ENCODE measurements around the gene PNPO.
A peak's percentile ranks its signal among the peaks of the same experiment; 100 is the strongest.

The PNPO gene

DNA sequence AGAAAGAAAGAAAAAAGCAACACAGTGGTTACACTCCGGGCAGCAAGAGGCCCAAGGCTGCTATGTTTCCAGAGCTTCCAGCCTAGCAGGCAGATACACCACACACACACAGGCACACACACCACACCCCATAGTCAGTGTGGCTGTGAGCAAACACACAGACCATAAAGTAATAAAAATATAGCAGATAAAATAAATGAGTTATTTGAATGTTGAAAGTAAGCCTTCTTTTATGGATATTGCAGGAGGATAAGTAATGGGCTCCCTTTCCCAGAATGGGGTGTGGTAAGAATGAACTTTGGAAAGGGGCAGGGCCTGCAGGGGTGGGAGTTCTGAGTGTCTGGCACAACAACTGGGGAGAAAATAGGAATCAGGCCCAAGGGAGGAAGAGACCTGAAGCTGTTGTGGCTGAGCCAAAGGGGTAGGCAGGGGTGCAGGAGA lies 24.7 kb downstream of the PNPO start:
- no peak for ATAC-seq (ENCODE audit: low read depth)
- Mint-ChIP-seq H3K4me3 (no peak overlapping the region), H3K27me3 (no peaks in the 10 kb centered on the region), H3K27ac (no peak overlapping the region), H3K4me1 (peaks cover 10% of the 10 kb centered on the region), H3K36me3 (no peaks in the 10 kb centered on the region), H3K9me3 (no peaks in the 10 kb centered on the region)
- no peak for DNase-seq (ENCODE audit: low spot score in 2 of 2)

DNA sequence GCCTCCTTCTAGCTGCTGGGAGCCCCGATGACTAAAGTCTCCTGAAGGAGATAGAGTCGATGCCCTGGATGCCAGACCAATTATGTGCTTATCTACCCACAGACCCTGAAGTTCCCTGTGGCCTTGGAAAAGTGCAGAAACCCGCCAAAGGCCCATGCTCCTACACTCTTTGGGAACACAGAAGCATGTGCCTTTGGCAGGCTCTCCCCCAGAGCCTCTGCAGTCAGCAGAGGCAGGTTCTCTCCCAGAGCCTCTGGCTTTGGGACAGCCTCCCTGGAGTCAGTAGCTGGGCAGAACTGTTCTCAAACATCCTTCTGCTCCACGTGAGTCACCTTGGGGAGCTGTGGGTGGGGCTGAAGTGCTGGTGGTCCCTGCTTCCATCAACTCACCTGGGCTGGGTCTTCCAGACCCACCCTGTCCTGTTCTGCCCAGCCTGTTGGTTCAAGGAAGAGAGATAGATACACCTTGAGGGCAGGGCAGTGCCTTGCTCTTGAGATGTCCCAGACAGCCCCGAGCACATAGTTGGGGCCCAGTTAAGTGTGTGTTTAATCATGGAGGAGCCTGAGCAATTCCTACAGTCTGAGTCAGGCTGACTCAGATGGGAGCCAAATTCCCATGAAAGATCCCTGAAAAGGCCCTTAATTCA lies 26.4 kb downstream of the PNPO start:
- Mint-ChIP-seq H3K36me3 (no peaks in the 10 kb centered on the region), H3K4me3 (no peak overlapping the region)

DNA sequence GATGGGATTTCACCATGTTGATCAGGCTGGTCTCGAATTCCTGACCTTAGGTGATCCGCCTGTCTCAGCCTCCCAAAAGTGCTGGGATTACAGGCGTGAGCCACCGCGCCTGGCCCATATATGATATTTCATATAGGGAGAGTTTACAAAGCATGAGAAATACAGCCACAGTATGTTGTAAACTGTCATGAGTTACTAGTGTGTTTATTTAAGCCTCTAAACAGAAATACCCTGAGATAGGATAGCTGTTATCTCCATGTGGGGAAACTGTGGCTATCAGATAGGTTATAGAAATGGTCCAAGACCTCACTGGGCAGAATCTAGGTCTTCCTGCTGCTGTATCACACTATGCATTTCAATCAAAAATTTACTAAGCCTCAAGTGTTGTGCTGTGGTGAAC lies 27.5 kb downstream of the PNPO start:
- Mint-ChIP-seq H3K9me3 (no peaks in the 10 kb centered on the region), H3K4me3 (no peak overlapping the region), H3K4me1 (peaks cover 10% of the 10 kb centered on the region), H3K36me3 (peaks cover 1% of the 10 kb centered on the region), H3K27ac (no peak overlapping the region), H3K27me3 (no peaks in the 10 kb centered on the region)
- DNase-seq (ENCODE audit: low spot score in 2 of 2), result no peak
- no peak for ATAC-seq (ENCODE audit: low read depth)

More for the DNA sequence above, 26.4 kb downstream of the PNPO start:
- DNase-seq (ENCODE audit: low spot score in 2 of 2) (no peak), ATAC-seq (ENCODE audit: low read depth) (no peak)
- peaks cover 10% of the 10 kb centered on the region for H3K4me1 Mint-ChIP-seq
- no peaks in the 10 kb centered on the region for H3K9me3 Mint-ChIP-seq
- H3K27ac Mint-ChIP-seq, result no peak overlapping the region
- H3K27me3 Mint-ChIP-seq, result no peaks in the 10 kb centered on the region

DNA sequence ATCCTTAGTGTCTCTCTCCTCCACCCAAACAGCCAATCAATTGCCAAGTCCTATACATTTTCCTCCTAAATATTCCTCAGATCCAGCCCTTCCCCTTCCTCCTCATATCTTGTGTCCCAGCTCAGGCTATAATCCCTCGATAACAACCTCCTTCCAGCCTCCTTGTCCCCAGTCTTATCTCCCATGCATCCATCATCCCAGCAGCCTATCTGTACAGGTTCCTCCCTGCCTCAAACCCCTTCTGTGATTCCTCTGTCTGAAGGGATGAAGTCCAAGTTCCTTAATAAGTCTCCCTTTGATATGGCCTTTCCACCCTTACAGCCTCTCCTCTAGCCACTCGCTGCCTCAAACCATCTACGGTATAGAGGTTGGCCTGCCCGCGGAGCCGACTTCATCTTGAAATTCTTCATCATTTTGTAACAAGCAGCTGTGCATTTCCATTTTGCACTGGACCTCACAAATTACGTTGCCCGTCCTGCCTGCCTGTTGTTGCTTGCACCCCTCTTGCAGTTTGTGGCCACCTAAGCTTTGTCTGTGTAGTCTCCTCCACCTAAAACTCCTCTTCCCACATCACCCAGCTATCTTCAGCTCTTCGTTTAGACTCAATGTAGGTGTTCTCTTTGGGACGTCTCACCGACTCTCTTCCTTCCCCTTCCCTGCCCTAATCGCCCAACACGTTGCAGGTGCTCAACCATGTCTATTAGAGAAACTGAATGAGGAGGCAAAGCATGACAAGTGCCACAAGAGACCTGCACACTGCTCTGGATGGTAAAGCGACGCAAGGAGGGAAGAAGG lies 28.8 kb downstream of the PNPO start:
- Mint-ChIP-seq H3K4me3 (peak overlapping the region; percentile 99), H3K27me3 (no peaks in the 10 kb centered on the region), H3K9me3 (no peaks in the 10 kb centered on the region), H3K36me3 (peaks cover 6% of the 10 kb centered on the region), H3K4me1 (peaks cover 10% of the 10 kb centered on the region), H3K27ac (peak overlapping the region; percentile 92)
- ATAC-seq (ENCODE audit: low read depth), result no peak
- DNase-seq (ENCODE audit: low spot score in 2 of 2), result no peak

- Mint-ChIP-seq H3K4me1 (peaks cover 14% of the 10 kb centered on the region), H3K36me3 (peaks cover 14% of the 10 kb centered on the region), H3K27me3 (no peaks in the 10 kb centered on the region), H3K9me3 (no peaks in the 10 kb centered on the region), H3K27ac (peak within 1 kb of the TSS; percentile 92), H3K4me3 (peak within 1 kb of the TSS; percentile 99)
- ATAC-seq (ENCODE audit: low read depth) (peak; percentile 97), DNase-seq (ENCODE audit: low spot score in 2 of 2) (peak; percentile 96 to 98)
Observed at GRCh38 chr17:47970725-47971499, 29.5 kb downstream of the PNPO start, which contains the start of gene CDK5RAP3. TSS of gene CDK5RAP3 (plus strand) at chr17:47971113. CDS start at chr17:47971147, 34 bp downstream.

GRCh38 chr17:47973541-47973940 lies 32.2 kb downstream of the PNPO start:
- ATAC-seq (ENCODE audit: low read depth) (no peak), DNase-seq (ENCODE audit: low spot score in 2 of 2) (no peak)
- no peak overlapping the region for H3K4me3 Mint-ChIP-seq
- no peaks in the 10 kb centered on the region for H3K9me3 Mint-ChIP-seq
- H3K27ac Mint-ChIP-seq, result no peak overlapping the region
- peaks cover 14% of the 10 kb centered on the region for H3K4me1 Mint-ChIP-seq
- H3K36me3 Mint-ChIP-seq, result peaks cover 25% of the 10 kb centered on the region
- H3K27me3 Mint-ChIP-seq, result no peaks in the 10 kb centered on the region

GRCh38 chr17:47975189-47975822 lies 33.9 kb downstream of the PNPO start:
- peaks cover 6% of the 10 kb centered on the region for H3K4me1 Mint-ChIP-seq
- no peak for ATAC-seq (ENCODE audit: low read depth)
- no peak overlapping the region for H3K4me3 Mint-ChIP-seq
- DNase-seq (ENCODE audit: low spot score in 2 of 2), result no peak
- H3K27me3 Mint-ChIP-seq, result no peaks in the 10 kb centered on the region
- H3K9me3 Mint-ChIP-seq, result no peaks in the 10 kb centered on the region
- H3K36me3 Mint-ChIP-seq, result peaks cover 33% of the 10 kb centered on the region
- H3K27ac Mint-ChIP-seq, result no peak overlapping the region

DNA sequence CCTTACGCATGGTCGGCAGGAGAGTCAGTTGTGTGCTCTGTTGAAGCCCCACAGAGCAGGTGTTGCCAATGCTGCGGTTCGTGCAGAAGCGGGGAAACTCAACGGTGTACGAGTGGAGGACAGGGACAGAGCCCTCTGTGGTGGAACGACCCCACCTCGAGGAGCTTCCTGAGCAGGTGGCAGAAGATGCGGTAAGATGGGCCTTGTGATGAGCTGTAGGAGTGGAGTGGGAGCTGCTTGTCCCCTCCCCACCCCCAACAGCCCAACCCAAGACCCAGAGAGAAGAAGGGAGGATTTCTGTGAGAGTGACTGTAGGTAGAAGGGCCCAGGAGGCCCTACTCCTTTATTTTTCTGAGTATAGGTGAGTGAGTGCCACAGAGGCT lies 34.4 kb downstream of the PNPO start:
- H3K4me3 Mint-ChIP-seq, result no peak overlapping the region
- H3K36me3 Mint-ChIP-seq, result peaks cover 36% of the 10 kb centered on the region
- H3K4me1 Mint-ChIP-seq, result peaks cover 3% of the 10 kb centered on the region
- DNase-seq (ENCODE audit: low spot score in 2 of 2) (no peak), ATAC-seq (ENCODE audit: low read depth) (no peak)
- no peak overlapping the region for H3K27ac Mint-ChIP-seq
- H3K27me3 Mint-ChIP-seq, result no peaks in the 10 kb centered on the region
- no peaks in the 10 kb centered on the region for H3K9me3 Mint-ChIP-seq

DNA sequence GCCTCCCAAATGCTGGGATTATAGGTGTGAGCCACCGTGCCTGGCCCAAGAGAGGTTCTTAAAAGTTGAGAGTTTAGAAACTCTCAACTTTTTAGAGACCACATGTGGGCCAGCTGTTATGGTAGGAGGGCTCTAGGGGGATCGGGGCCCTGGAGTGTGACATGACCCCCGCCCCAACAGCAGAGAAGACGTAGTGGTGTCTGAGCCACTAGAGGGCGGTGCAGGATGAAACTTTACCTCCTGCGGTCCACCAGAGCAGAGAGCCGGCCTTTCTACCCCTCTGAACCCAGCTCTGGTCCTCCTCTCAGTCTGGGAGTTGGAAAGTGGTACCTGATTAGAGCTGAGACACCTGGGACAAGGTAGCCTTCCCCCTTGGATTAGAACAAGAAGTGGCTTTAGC lies 37.0 kb downstream of the PNPO start:
- ATAC-seq (ENCODE audit: low read depth), result peak; percentile 93
- H3K36me3 Mint-ChIP-seq, result peaks cover 37% of the 10 kb centered on the region

GRCh38 chr17:47980541-47980940 lies 39.2 kb downstream of the PNPO start:
- Mint-ChIP-seq H3K4me1 (peaks cover 3% of the 10 kb centered on the region), H3K4me3 (no peak overlapping the region), H3K27me3 (no peaks in the 10 kb centered on the region), H3K27ac (no peak overlapping the region), H3K9me3 (no peaks in the 10 kb centered on the region), H3K36me3 (peaks cover 27% of the 10 kb centered on the region)
- DNase-seq (ENCODE audit: low spot score in 2 of 2) (no peak), ATAC-seq (ENCODE audit: low read depth) (no peak)

More for the DNA sequence above, 37.0 kb downstream of the PNPO start:
- H3K4me1 Mint-ChIP-seq, result peaks cover 3% of the 10 kb centered on the region
- H3K27me3 Mint-ChIP-seq, result no peaks in the 10 kb centered on the region
- H3K4me3 Mint-ChIP-seq, result no peak overlapping the region
- DNase-seq (ENCODE audit: low spot score in 2 of 2), result peak; percentile 30 to 49
- no peak overlapping the region for H3K27ac Mint-ChIP-seq
- H3K9me3 Mint-ChIP-seq, result no peaks in the 10 kb centered on the region

GRCh38 chr17:47981462-47981861 lies 40.1 kb downstream of the PNPO start:
- Mint-ChIP-seq H3K36me3 (peaks cover 23% of the 10 kb centered on the region), H3K4me1 (no peaks in the 10 kb centered on the region), H3K9me3 (no peaks in the 10 kb centered on the region), H3K27ac (no peak overlapping the region), H3K27me3 (no peaks in the 10 kb centered on the region), H3K4me3 (no peak overlapping the region)
- ATAC-seq (ENCODE audit: low read depth) (no peak), DNase-seq (ENCODE audit: low spot score in 2 of 2) (no peak)

DNA sequence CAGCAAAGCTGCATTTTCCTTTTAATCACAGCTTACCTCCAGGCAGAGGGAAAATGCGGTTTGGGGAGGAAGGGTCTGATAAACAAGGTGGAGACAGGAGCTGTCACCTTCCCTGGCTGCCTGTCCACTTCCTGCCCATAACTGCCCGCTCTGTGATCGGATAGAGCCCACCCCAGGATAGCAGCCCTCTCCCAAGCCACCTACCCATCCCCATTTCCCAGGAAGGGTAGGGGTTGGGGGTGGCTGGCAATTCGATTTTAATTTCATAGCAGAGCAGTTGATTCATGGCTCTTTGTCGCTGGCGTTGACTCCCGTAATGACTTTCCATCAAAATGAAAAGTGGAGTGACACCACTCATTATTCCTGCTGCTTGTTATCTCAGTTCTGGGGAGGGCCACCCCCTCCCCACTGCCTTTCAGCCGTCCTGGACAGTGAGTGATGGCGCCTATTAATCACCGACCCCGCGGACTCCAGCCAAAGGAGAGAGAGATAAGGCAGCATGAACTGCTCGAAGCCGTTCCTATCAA lies 40.8 kb downstream of the PNPO start:
- Mint-ChIP-seq H3K9me3 (no peaks in the 10 kb centered on the region), H3K4me3 (no peak overlapping the region), H3K27ac (no peak overlapping the region)

GRCh38 chr17:47982645-47983390 lies 41.4 kb downstream of the PNPO start:
- H3K36me3 Mint-ChIP-seq, result peaks cover 12% of the 10 kb centered on the region
- H3K27ac Mint-ChIP-seq, result no peak overlapping the region
- H3K4me3 Mint-ChIP-seq, result no peak overlapping the region
- H3K9me3 Mint-ChIP-seq, result no peaks in the 10 kb centered on the region
- DNase-seq (ENCODE audit: low spot score in 2 of 2) (no peak), ATAC-seq (ENCODE audit: low read depth) (no peak)
- H3K27me3 Mint-ChIP-seq, result no peaks in the 10 kb centered on the region
- no peaks in the 10 kb centered on the region for H3K4me1 Mint-ChIP-seq

More for the DNA sequence above, 40.8 kb downstream of the PNPO start:
- ATAC-seq (ENCODE audit: low read depth) (no peak), DNase-seq (ENCODE audit: low spot score in 2 of 2) (no peak)
- Mint-ChIP-seq H3K27me3 (no peaks in the 10 kb centered on the region), H3K36me3 (peaks cover 18% of the 10 kb centered on the region), H3K4me1 (no peaks in the 10 kb centered on the region)

Data from memory B cell (primary cell).